ENCODE measurements around the gene HHAT.

- TF ChIP-seq CTCF (IDR thresholded peaks at IDR 0.05), result no peak
- TF ChIP-seq POLR2A (IDR thresholded peaks at IDR 0.05), result no peak
Observed at GRCh38 chr1:210440081-210440480, 111.4 kb downstream of the HHAT start.

Measured in testis (tissue), 2 donors.